NCI-H187 treated with DMSO at 0.1 percent for 48 hours (cell line): ENCODE measurements around the gene LTK.

Experiments used
- DNase-seq: peaks from one replicate; lab custom pipeline; 2025; lab: John Stamatoyannopoulos, UW

LTK gene

DNA sequence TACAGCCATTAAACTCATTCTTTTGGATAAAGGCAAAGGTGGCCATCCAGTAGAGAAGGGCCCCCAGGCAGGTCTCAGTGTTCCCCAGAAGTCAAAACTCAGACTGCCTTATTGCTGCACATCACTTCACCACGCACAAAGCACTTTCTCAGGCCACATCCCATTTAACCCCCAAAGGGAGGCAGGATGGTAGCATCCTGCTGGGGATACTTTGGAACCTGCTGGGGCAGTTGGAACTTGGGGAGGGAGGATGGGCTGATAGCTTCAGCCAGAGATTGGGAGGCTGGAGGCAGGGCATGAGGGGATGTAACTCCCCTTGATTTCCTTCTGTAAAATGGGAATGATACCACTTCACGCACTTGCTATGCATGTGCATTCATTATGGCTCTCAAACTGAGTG, 15.0 kb downstream of the LTK start:
- DNase-seq: no peak

DNA sequence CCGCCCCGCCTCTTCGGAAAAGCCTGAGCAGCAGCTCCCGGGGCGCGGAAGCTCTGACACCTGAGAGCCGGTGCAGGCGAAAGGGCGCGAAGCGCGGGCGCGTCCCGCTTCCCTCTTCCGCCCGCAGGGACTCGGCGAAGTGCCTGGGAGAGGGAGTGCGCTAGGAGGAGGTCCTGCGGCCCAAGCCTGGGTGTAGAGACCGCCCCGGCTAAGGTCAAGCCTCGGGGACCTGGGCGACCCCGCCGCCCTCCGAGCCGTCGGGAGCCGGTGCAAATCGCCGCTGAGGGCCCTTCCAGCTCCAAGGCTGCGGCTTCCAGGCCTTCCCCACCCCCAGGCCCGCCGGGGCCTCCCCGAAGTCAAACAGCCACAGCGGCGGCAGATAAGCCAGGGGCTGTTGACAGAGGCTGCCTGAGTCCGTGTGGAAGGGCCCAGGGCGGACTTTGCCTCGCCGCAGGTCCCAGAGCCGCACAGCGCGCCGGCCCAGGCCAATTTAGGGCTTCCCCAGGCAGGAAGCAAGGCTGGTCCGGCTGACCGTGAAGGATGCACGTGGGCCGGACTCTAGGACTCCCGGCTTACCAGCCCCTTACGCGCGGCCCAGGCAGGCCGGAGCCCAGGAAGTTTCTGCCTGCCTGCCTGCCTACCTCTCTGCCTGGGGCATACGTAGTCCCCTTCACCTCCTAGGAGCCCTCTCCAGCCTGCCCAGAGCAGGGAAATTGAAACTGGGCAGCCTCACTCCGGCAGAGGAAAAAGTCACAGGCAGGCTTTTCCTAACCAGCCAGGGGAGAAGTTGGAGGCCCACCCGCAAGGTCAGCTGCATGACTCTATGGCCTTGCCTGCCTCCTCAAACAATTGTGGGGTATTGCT, 17.7 kb downstream of the LTK start:
- DNase-seq: no peak

DNA sequence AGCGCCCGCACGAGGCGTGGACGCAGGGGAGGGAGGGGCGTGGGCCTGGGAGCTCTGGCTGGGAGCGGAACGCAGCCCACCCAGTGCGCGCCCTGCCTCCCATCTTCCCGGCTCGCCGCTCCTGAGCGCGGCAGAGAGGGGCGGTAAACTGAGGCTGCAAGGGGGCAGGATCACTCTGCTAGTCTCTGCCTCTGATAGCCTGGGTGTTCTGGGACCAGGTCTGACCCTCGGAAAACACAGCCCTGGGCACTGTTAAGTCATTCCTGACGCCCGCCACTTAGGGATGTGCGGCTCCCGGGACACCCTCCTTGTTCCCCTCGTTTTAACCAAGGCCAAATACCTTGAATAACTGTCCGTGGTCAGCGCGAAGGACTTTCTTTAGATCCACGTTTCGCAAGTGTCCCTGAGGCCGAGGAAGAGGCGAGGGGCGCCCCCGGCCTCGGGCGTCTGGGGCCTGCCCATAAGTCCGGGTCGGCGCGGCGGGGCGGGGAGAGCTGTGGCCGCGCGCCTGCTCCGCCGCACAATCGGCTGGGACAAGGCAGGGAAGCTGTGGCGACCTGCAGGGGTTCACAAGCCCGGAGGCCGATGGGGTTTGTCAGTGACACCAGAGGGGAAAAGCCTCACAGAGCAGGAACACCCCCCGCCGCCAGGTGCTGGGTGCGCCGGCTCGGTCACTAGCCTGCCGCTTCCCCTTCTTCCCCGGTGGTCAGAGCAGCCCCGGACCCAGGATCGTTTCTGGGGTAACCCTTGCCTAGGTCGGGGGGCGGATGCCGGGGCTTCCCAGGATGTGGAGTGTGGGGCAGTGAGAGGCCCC, 18.5 kb downstream of the LTK start:
- no peak for DNase-seq

DNA sequence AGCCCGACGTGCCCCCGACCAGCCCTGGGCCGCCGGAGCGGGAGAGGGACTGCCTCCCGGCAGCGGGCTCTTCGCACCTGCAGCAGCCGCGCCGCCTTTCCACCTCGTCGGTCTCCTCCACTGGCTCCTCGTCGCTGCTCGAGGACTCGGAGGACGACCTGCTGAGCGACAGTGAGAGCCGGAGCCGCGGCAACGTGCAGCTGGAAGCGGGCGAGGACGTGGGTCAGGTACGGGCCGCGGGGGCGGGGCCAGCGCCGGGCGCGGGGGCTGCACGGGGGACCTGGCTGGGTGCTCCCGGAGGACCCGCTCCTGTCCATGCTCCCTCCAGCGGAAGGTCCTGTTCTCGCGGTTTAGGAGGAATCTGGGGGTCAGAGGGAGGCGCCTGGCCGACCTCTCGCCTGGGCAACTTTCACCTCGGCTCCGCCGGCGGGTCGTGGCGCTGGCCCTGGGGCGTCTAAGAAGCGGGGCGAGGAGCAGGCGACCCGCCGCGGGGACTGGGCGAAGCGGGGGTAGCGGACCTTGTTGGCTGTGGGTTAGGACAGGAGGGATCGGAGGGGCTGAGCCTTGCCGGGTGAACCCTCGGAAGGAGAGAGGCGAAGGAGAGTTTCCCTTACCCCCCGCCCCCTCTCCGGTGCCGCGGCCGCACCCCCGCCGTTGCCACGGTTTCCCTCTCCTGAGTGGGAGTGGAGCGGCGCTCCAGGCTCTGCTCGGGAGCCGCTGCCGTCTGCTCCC, 19.3 kb downstream of the LTK start:
- DNase-seq: no peak

DNA sequence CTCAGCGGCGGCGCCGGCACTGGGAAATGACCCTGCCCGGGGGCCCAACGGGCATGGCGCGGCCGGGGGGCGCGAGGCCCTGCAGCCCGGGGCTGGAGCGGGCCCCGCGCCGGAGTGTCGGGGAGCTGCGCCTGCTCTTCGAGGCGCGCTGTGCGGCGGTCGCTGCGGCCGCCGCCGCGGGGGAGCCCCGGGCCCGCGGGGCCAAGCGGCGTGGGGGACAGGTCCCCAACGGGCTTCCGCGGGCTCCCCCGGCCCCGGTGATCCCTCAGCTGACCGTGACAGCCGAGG, 19.8 kb downstream of the LTK start:
- no peak for DNase-seq

DNA sequence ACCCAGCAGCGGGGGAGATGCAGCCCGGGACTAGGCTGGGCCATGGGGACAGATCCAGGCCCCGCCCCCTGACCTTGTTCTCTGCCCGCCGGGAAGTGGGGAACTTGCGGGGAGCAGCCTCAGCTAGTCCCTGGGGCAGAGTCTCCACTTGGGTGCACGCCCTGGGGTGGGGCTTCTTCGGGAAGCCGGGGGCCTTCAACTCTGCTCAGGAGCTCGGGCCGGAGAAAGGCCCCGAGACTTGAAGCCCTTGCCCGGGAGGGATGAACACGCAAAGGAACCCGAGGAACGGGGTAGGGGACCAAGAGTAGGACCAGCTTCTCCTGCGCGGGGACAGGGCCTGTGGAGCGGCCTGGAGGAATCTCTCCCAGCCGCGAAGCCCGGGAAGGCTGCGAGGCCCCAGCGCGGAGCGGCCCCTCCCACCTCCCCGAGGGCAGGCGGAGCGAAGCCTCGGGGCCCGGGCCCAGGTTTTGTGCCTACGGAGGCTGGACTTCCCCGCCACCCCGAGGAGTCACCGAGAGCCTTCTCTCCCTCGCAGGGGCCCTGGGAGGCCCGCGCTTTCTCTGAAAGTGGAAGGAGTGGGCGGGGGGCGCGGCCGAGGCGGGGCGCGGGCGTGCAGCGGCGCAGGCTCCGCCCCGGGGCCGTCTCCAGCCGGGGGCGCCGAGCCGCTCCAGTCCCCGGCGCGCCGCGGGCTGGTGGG, 20.3 kb downstream of the LTK start, which contains the start of gene ITPKA:
ITPKA (plus strand) TSS at position 670 of the 697 bp plus-strand sequence. CDS start 54 bp downstream, outside the sequence.
- no peak for DNase-seq

DNA sequence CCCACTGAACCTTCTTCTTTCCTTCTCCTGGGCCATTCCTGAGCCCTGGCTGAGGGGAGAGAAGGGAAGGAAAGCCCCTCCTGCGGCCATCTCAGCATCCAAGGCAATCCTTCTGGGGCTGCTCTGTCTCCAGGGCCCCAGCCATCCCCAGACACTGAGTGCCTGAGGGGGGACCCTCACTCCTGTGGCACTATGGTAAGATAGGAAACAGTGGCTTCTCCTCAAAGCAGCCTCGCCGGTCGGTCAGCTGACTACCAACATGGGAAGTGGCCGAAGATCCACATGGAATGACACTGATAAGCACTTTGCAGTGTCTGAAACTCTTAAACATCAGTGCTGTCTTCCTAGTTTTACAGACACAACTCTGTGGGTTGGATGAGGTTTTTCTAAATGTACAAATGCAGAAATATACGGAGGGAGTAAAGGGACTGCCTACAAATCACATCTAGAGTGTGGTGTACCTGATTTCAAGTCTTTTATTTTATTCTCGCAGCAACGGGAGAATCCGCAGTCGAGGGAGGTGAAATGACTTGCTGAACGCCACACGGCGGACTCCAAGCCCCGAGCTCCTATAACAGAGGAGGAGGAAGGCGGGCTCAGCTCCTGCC, 20.9 kb downstream of the LTK start:
- DNase-seq: no peak

DNA sequence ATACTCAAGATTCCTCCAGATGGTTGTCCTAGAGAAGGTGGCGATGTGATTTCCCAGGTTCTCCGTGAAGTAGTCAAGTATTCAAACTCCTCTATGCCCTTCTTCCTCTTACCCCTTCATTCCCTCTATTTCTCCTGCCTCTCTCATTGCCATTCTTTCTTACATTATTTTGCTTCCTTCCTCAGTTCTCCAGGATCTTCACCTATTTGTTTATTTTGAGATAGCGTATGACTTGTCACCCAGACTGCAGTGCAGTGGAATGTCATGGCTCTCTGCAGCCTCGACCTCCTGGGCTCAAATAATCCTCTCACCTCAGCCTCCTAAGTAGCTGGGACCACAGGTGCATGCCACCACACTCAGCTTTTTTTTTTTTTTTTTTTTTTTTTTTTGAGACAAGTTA, 21.7 kb downstream of the LTK start:
- DNase-seq: no peak

DNA sequence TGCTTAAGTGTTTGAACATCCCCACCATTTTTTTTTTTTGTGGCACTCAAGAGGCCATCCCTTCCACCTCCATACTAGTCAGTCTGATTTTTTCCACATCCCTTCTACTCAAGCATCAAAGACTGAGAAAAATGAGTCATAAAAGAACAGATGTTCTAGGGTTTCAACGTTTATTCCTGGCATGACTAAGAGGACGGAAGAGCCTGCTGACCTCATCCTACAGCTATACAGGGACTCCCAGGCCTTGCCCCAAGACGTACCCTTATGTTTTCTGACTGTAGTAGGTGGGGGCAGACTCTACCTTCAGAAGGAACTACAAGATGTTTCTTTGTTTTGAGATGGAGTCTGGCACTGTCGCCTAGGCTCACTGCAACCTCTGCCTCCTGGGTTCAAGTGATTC, 23.3 kb downstream of the LTK start:
- DNase-seq: no peak

DNA sequence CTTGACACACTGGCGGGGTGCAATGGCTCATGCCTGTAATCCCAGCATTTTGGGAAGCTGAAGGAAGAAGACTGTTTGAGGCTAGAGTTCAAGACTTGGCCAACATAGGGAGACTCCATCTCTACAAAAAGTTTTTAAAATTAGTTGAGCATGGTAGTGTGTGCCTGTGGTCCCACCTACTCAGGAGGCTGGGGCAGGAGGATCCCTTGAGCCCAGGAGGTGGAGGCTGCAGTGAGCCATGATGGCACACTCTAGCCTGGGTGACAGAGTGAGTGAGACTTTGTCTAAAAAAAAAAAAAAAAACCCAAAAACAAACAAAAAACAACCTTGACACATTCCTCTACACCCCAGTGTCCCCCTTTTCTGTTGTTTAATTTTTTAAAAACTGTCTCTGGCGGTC, 24.0 kb downstream of the LTK start:
- no peak for DNase-seq

DNA sequence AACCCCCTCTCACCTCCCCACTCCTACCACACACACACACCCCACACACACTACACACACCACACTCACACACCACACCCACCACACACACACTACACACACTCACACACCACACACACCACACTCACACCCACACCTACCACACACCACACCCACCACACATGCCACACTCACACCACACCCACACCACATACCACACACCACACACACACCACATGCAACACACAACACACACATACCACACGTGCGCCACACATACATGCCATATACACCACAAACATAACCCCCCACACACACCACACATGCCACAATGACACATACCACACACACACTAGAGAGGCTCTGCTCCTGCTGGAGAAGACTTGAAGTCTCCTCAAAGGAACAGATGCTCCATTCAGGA, 25.8 kb downstream of the LTK start:
- no peak for DNase-seq

DNA sequence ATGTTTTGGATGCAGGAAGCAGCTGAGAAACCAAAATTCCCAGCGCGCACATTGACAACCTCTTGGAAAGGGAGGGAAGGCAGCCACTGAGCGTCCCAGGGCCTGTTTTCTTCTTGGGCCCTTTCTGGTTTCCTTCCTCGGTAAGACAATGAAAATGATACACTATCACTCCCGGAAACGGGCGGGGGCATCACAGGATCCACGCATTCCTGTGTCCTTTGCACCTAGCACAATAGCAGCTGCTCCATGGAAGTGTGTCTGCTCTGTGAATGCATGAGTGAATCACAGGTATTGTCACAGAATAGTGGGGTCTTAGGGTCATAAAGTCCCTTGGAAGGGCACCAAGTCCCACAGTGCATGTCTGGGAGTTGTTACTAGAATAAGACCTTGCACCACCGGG, 26.2 kb downstream of the LTK start:
- no peak for DNase-seq

DNA sequence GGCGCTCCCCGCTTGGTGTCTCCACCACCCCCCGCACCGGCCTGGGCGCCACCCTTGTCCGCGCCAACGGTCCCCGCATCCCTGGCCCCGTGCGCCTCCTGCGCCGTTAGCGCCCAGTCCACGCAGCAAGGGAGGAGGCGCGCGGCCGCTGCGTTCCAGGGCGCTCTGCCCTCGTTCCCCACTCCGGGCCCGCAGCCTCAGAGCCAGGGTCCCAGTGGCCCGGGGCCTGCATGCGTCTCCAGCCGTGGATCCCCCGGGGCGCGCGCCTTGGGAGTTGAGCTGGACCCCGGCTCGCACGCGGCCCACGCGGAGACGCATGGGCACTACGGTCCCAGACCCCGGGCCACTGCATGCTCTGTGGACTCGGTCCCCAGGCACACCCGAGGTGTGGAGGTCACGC, 27.3 kb downstream of the LTK start:
- no peak for DNase-seq

DNA sequence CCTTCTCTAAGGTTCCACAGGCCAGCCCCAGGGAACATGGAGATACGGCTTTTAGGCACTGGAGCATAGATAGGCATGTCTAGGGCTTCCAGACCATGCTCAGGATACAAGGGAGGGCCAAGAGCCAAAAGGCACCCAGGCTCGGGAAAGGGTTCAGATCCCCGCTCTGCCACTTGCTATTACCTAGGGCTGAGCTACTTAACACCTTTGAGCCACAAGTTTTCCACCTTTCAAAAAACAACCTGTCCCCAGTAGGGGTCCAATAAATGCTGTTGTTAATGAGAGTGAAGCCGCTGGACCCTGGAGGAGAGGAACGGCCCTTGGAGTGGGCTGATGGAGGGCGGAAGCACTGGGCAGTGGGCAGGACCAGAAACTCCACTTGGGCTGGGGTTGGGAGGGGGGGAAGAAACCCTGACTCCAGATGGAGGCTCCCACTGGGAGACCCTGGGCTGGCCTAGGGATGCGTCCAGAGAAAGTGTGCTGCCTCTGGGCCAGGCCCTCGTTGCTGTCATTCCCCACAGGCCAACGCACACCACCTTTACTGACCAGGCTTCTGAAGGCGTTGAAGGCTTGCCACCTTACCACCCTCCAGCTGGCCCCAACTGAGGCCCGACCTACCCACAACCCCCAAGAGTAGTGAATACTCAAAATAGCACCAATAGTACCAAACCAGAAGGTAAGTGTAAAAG, 28.5 kb downstream of the LTK start:
- no peak for DNase-seq

DNA sequence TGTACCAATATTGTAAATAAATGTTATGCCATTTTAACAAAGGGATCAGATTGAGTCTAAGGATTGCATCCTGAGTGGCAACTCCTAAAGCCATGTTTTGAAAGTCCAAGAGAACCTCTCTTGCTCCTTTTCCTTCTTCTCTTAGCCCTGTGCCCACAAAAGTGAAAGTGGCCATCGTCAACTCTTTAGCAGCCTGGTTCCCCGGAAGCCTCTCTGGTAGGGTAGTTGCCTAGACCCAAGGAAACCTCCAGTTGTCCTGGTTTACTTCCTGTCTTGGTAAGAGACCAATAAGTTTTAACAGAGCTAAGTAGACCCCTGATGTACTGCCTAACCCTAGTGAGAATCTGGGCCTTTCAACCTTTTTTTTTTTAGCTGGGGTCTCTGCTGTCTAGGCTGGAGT, 30.1 kb downstream of the LTK start:
- DNase-seq: no peak

DNA sequence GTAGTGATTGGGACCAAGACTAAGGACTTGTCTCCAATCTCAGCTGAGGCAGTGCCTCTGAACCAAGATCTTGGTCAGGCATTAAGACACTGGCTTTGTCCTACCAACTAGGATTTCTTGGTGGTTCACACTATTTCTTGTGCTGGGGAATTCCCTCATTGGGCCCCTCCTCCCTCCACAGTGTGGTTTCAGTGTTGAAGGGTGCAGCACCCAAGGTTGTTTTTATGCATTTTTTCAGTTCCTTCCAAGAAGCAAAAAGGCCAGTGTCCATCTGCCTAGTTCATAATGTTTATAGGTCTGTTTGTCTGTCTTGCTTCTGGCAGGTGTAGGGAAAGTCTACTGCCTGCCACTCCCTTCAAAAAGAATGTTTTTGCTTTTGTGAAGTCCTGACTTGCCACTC, 30.5 kb downstream of the LTK start:
- no peak for DNase-seq

DNA sequence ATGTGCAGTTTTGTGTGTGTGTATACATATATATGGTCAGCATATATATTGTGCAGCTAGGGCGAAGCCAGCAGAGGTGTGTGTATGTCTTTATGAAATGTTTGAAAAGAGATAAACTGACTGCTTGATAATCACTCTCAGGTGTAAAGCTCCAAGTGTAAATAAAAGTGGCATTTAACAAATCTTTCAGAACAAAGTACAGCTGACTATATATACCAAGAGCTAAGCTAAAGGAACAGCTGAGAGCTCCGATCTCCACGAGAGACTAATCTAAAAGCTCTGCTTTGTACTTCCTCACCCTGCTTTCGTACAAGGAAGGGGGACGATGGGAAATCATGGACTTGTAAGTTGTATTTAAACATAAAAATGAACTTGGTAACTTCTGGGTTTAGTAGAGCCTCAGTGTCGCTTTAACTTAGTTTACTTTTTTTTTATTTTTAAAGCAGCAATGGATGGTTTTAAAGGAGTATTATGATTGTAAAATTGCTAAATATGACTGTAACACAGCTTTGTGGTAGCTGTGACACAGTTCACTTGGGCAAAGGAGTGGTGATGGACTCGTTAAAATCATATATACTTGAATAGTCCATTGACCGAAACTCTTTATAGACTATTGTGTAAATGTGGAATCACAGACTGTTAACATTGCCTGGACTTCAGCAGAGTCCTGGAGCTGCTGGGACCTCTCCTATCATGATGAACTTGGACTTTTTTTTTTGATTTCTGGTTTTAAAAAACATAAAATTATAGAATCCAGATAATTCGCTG, 31.3 kb downstream of the LTK start:
- DNase-seq: no peak

DNA sequence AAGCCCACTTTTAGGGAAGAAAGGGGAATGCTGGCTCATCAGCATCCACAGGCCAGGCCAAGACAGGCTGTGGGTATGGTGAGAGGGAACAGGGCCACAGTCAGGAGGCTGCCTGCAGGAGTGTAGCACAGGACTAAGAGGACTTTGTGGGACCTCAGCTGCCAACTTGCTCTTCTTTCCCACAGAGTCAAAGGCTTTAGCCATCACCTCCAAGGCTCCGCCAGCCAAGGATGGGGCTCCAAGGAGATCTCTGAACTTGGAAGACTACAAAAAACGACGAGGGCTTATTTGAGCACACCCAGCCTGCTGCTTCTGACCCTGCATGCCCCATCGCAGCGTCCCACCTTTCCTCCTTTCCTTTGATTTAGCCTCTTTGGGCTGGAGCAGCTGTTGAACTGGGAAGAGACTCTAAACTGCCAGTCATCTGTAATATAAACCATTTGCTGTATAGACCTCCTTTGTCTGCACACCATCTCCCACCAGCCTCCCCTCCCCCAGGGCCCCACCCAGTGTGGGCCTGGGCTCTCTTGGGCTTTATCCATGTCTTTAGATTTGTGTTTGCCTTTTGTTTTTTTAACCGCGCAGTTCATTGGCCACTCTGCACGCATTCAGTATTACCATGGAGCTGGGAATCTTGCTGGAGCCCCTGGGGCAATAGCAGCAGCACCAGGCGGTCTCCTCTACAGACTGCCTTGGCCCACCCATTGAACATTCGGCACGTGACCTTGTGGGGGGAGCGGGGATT, 33.1 kb downstream of the LTK start:
- DNase-seq: no peak

DNA sequence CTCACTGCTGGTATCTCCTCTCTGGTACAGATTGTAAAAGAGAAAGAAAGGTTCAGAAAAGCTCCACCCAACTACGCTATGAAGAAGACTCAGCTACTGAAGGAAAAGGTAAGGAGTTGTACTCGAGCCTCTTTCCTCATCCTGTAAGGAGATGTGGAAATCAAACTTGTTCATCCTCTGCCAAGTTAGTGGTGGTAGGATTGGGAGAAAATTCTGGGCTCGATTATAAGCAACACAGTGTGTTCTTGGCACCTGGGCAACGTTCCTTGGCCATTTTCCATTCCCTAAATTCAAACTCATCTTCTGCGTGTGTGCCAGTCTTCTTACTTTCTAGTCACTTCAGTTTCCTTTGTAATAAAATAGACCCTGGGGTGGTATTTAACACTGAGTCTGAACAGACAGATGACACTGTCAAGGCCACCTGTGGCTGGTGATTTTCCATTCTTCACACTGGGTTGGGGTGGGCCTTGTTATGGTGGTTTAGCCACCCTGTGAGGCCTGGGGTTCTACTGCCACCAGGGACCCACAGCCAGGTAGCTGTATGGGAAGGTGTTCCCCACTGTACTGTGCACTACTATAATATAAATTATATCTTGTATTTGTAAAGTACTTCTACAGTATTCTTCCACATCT, 37.1 kb downstream of the LTK start:
- DNase-seq: no peak
